ENCODE measurements around the gene H1-8. TPM values are rescaled to one million over a fixed set of nuclear protein-coding genes. Genes with fewer than 3 reads are reported as not detected.

The H1-8 gene
- total and polyA plus RNA-seq, 2 experiments from 2014 or later: not detected

DNA sequence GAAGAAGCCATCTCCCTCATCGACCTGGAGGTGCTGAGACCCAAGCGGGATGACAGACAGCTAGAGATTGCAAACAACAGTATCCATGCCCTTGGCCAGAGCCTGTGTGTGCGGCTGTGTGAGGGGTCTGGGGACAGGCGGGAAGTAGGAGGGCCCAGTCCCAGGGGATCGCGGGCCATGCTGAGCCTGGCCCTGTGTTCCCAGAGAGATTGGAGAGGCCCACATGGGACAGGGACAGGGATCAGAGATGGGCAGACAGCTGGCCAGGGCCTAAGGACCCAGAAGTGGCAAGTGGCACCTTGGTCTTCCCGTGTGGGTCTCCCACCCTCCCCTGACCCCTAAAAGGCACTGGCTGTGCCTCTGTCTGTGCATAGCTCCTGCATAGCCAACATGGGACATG is 25.5 kb upstream of the H1-8 start:
- TF ChIP-seq, protein P1, sequence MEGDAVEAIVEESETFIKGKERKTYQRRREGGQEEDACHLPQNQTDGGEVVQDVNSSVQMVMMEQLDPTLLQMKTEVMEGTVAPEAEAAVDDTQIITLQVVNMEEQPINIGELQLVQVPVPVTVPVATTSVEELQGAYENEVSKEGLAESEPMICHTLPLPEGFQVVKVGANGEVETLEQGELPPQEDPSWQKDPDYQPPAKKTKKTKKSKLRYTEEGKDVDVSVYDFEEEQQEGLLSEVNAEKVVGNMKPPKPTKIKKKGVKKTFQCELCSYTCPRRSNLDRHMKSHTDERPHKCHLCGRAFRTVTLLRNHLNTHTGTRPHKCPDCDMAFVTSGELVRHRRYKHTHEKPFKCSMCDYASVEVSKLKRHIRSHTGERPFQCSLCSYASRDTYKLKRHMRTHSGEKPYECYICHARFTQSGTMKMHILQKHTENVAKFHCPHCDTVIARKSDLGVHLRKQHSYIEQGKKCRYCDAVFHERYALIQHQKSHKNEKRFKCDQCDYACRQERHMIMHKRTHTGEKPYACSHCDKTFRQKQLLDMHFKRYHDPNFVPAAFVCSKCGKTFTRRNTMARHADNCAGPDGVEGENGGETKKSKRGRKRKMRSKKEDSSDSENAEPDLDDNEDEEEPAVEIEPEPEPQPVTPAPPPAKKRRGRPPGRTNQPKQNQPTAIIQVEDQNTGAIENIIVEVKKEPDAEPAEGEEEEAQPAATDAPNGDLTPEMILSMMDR (IDR thresholded peaks at IDR 0.05; ENCODE audit: poor library complexity): no peak
- TF ChIP-seq EZH2phosphoT487 (IDR thresholded peaks at IDR 0.05; ENCODE audit: low read depth, severe bottlenecking, unreplicated experiment) (no peak), EZH2 (IDR thresholded peaks at IDR 0.05; ENCODE audit: borderline replicate concordance) (no peak)
- H3K27me3 ChIP-seq: no peaks in the 10 kb centered on the region
- 90% methylated on average over 7 of the region's 7 CpGs for whole genome bisulfite sequencing (ENCODE audit: low lambda C conversion rate, missing lambda C conversion rate)

DNA sequence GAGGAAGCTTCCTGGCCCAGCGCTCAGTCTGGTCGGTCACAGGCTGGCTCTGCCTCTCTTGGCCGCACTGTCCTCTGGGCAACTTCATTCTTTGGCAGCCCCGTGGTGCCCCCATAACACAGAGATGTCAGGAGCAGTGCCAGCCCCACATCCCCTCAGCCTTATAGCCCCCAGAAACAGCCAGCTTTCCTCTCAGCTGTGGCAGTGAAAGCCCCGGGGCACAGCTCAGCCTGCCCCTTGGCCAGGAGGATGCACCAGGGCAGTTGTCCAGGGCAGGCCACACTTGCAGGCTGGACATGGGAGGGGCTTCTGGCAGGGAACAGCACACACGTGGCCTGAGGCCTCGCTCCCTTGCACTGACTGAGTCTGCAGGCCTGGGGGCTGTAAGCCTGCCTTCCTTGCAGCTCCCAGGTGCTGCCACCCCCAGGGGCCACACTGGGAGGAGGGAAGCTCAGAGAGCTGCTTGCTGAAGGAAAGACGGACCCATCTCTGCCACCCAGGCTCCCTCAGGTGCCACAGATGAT is 24.9 kb upstream of the H1-8 start:
- H3K27ac ChIP-seq: no peak overlapping the region
- TF ChIP-seq, protein P1 (IDR thresholded peaks at IDR 0.05; ENCODE audit: poor library complexity): no peak
- TF ChIP-seq EZH2 (IDR thresholded peaks at IDR 0.05; ENCODE audit: borderline replicate concordance) (no peak), EZH2phosphoT487 (IDR thresholded peaks at IDR 0.05; ENCODE audit: low read depth, severe bottlenecking, unreplicated experiment) (no peak)

More for the DNA sequence above, 25.5 kb upstream of the H1-8 start:
- Histone ChIP-seq H2AFZ (no peak overlapping the region), H3K4me2 (no peak overlapping the region), H3K9me2 (replicated peaks; ENCODE audit: insufficient read depth) (no peaks in the 10 kb centered on the region), H3K79me2 (no peaks in the 10 kb centered on the region), H3K27ac (no peak overlapping the region), H4K20me1 (ENCODE audit: insufficient read depth, poor library complexity, severe bottlenecking) (no peaks in the 10 kb centered on the region), H3K4me1 (ENCODE audit: insufficient read depth) (no peaks in the 10 kb centered on the region), H3K36me3 (replicated peaks; ENCODE audit: insufficient read depth, low read depth) (no peaks in the 10 kb centered on the region), H3K9me3 (ENCODE audit: low read depth) (no peaks in the 10 kb centered on the region), H3K4me3 (no peak overlapping the region)
- no peak for DNase-seq (ENCODE audit: low spot score)

DNA sequence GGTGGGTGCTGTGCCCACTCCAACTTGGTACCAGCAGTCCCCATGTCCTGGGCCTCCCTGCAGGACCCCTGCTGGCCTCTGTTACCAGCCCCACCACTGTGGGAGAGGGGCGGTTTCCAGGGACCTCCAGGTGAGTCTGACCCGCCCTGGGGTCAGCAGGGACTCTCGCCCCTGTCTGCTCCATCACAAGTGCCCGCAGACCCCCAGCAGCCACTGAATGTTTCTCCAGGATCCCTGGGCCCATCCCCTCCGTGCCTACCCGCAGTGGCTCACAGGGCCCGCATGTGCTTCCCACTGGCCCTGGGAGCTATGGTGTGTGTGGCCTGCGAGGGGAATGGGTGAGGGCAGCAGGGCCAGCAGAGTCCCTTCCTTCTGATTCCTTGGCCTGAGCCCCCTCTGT is 24.4 kb upstream of the H1-8 start:
- H3K79me2 ChIP-seq: no peaks in the 10 kb centered on the region
- H4K20me1 ChIP-seq (ENCODE audit: insufficient read depth, poor library complexity, severe bottlenecking): no peaks in the 10 kb centered on the region
- no peaks in the 10 kb centered on the region for H3K4me1 ChIP-seq (ENCODE audit: insufficient read depth)
- no peak overlapping the region for H3K27ac ChIP-seq
- no peaks in the 10 kb centered on the region for H3K9me2 ChIP-seq (replicated peaks; ENCODE audit: insufficient read depth)
- WGBS (ENCODE audit: low lambda C conversion rate, missing lambda C conversion rate): 95% methylated on average over 8 of the region's 8 CpGs
- H3K4me2 ChIP-seq: no peak overlapping the region
- DNase-seq (ENCODE audit: low spot score): no peak
- H3K27me3 ChIP-seq: no peaks in the 10 kb centered on the region
- no peak for TF ChIP-seq EZH2 (IDR thresholded peaks at IDR 0.05; ENCODE audit: borderline replicate concordance)
- H3K4me3 ChIP-seq: no peak overlapping the region
- no peaks in the 10 kb centered on the region for H3K36me3 ChIP-seq (replicated peaks; ENCODE audit: insufficient read depth, low read depth)
- H2AFZ ChIP-seq: no peak overlapping the region
- H3K9me3 ChIP-seq (ENCODE audit: low read depth): no peaks in the 10 kb centered on the region

More for the DNA sequence above, 24.9 kb upstream of the H1-8 start:
- no peak overlapping the region for H2AFZ ChIP-seq
- no peak for DNase-seq (ENCODE audit: low spot score)
- no peaks in the 10 kb centered on the region for H3K9me2 ChIP-seq (replicated peaks; ENCODE audit: insufficient read depth)
- H3K9me3 ChIP-seq (ENCODE audit: low read depth): no peaks in the 10 kb centered on the region
- H3K4me2 ChIP-seq: no peak overlapping the region
- 89% methylated on average over 8 of the region's 8 CpGs for WGBS (ENCODE audit: low lambda C conversion rate, missing lambda C conversion rate)
- no peak overlapping the region for H3K4me3 ChIP-seq
- H3K27me3 ChIP-seq: no peaks in the 10 kb centered on the region
- H3K36me3 ChIP-seq (replicated peaks; ENCODE audit: insufficient read depth, low read depth): no peaks in the 10 kb centered on the region
- H4K20me1 ChIP-seq (ENCODE audit: insufficient read depth, poor library complexity, severe bottlenecking): no peaks in the 10 kb centered on the region
- no peaks in the 10 kb centered on the region for H3K79me2 ChIP-seq
- H3K4me1 ChIP-seq (ENCODE audit: insufficient read depth): no peaks in the 10 kb centered on the region

DNA sequence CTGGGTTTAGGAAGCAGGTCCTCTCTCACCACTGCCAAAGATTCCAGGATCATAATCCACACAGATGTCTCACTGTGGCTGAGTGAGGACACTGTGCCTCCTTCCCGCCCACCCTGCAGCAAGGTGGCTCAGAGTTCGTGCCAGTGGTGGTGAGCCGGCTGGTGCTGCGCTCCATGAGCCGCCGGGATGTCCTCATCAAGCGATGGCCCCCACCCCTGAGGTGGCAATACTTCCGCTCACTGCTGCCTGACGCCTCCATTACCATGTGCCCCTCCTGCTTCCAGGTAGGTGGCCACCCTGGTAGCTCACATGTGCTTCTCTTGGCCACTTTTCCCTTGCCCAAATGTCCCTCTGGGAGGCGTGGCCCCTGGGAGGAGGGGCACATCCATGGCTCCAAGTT is 23.5 kb upstream of the H1-8 start:
- Histone ChIP-seq H3K9me2 (replicated peaks; ENCODE audit: insufficient read depth) (no peaks in the 10 kb centered on the region), H3K79me2 (no peaks in the 10 kb centered on the region), H4K20me1 (ENCODE audit: insufficient read depth, poor library complexity, severe bottlenecking) (no peaks in the 10 kb centered on the region), H3K9me3 (ENCODE audit: low read depth) (no peaks in the 10 kb centered on the region), H3K27me3 (no peaks in the 10 kb centered on the region), H3K27ac (no peak overlapping the region), H3K4me1 (ENCODE audit: insufficient read depth) (no peaks in the 10 kb centered on the region), H2AFZ (no peak overlapping the region), H3K4me3 (no peak overlapping the region), H3K36me3 (replicated peaks; ENCODE audit: insufficient read depth, low read depth) (no peaks in the 10 kb centered on the region), H3K4me2 (no peak overlapping the region)
- TF ChIP-seq, protein P1 (IDR thresholded peaks at IDR 0.05; ENCODE audit: poor library complexity): no peak
- TF ChIP-seq EZH2phosphoT487 (IDR thresholded peaks at IDR 0.05; ENCODE audit: low read depth, severe bottlenecking, unreplicated experiment) (no peak), EZH2 (IDR thresholded peaks at IDR 0.05; ENCODE audit: borderline replicate concordance) (no peak)
- no peak for DNase-seq (ENCODE audit: low spot score)
- 92% methylated on average over 10 of the region's 10 CpGs for WGBS (ENCODE audit: low lambda C conversion rate, missing lambda C conversion rate)

Data from hepatocyte (in vitro differentiated cells).